ENCODE data around the gene SOWAHA.
"Not testable (repeated sequence)": the region's sequence is repeated elsewhere in the genome, so short reads cannot be mapped to it uniquely, and the experiment has no call there.

Gene SOWAHA

GRCh38 chr5:132778129-132778528, 35.0 kb upstream of the SOWAHA start:
- DNase-seq = no peak

GRCh38 chr5:132778856-132779255, 34.2 kb upstream of the SOWAHA start:
- DNase-seq = no peak

GRCh38 chr5:132779961-132780360, 33.1 kb upstream of the SOWAHA start:
- no peak for DNase-seq

- DNase-seq = no peak
Measured at GRCh38 chr5:132780577-132780976, 32.5 kb upstream of the SOWAHA start.

GRCh38 chr5:132781029-132781428, 32.1 kb upstream of the SOWAHA start:
- no peak for DNase-seq

GRCh38 chr5:132782101-132782500, 31.0 kb upstream of the SOWAHA start:
- DNase-seq = no peak

- DNase-seq = no peak
Measured at GRCh38 chr5:132785365-132785764, 27.7 kb upstream of the SOWAHA start.

- no peak for DNase-seq
Measured at GRCh38 chr5:132785864-132786263, 27.2 kb upstream of the SOWAHA start.

GRCh38 chr5:132787076-132787475, 26.0 kb upstream of the SOWAHA start:
- DNase-seq = no peak

- no peak for DNase-seq
Measured at GRCh38 chr5:132788508-132788907, 24.6 kb upstream of the SOWAHA start.

- no peak for DNase-seq
Measured at GRCh38 chr5:132788990-132789886, 23.9 kb upstream of the SOWAHA start.

- DNase-seq = no peak
Measured at GRCh38 chr5:132790201-132790865, 22.8 kb upstream of the SOWAHA start.

- DNase-seq = no peak
Measured at GRCh38 chr5:132791026-132791425, 22.1 kb upstream of the SOWAHA start.

- no peak for DNase-seq
Measured at GRCh38 chr5:132797651-132798050, 15.5 kb upstream of the SOWAHA start.

GRCh38 chr5:132799392-132799791, 13.7 kb upstream of the SOWAHA start:
- DNase-seq = no peak

- no peak for DNase-seq
Measured at GRCh38 chr5:132800545-132800944, 12.6 kb upstream of the SOWAHA start.

- no peak for DNase-seq
Measured at GRCh38 chr5:132802044-132802684, 10.9 kb upstream of the SOWAHA start.

- DNase-seq = not testable (repeated sequence)
Measured at GRCh38 chr5:132802685-132803066, 10.4 kb upstream of the SOWAHA start.

GRCh38 chr5:132804219-132804618, 8.9 kb upstream of the SOWAHA start:
- not testable (repeated sequence) for DNase-seq

- DNase-seq = not testable (repeated sequence)
Measured at GRCh38 chr5:132805872-132806271, 7.2 kb upstream of the SOWAHA start.

- not testable (repeated sequence) for DNase-seq
Measured at GRCh38 chr5:132806804-132807162, 6.3 kb upstream of the SOWAHA start.

GRCh38 chr5:132807163-132807838, 5.8 kb upstream of the SOWAHA start:
- DNase-seq = no peak

- DNase-seq = no peak
Measured at GRCh38 chr5:132808448-132808847, 4.7 kb upstream of the SOWAHA start.

Data from activated CD4-positive, alpha-beta T cell treated with anti-CD3 and anti-CD28 coated beads, Interleukin-2, Interleukin-6, amounts not matched to agents 100 ng/mL and 50 ng/mL, durations not matched to agents 16 hours and 8 hours (primary cell).